ENCODE results near the gene CRISP2. TPM values are rescaled to one million over a fixed set of nuclear protein-coding genes. Genes with fewer than 3 reads are reported as not detected.

The CRISP2 gene
- total RNA-seq, 1 experiment from 2014 or later: not detected

DNA sequence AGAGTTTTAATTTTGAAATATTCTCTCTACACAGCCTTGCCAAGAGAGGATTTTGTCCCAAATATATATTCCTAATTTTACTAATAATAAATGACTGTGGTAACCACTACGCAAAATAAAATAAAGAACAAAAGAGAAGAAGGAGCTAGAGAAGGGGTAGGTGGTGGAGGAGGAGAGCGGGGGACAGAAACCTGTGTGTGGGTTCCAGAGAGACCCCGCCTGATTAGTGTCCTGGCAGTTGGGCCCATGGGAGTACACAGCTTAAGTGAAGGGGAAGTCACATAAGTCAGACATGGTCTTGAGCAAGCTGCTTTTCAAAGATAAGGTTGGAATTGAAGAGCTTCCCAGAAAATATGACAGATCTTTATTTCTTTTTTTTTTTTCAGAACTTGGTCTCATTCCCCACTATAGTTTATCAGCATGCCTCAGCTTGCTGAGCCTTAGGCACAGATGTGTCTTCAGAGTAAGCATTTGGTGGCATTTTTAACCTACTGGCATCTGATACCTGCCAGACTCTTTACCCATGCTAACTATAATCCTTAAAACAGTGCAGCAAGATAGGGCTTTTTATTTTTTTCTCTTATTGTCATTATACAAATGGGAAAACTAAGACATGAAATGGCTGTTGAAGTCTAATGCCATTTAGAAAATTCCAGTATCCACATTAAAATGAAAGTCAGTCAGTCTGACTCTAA is 67.1 kb downstream of the CRISP2 start:
- no peaks in the 10 kb centered on the region for H3K9me3 ChIP-seq (ENCODE audit: low read depth, low read length, poor library complexity, severe bottlenecking)
- no peak overlapping the region for H3K4me3 ChIP-seq (ENCODE audit: low read depth, low read length, poor library complexity, severe bottlenecking)
- H3K4me1 ChIP-seq (ENCODE audit: insufficient read depth, low read length, poor library complexity, severe bottlenecking): no peaks in the 10 kb centered on the region
- DNase-seq (ENCODE audit: low spot score): no peak
- H3K36me3 ChIP-seq (ENCODE audit: insufficient read depth, low read length, poor library complexity, severe bottlenecking): no peaks in the 10 kb centered on the region
- ChIA-PET POLR2A (ENCODE audit: low non-redundant PET) (no interaction called here), CTCF (no interaction called here)
- no TSS peak for BruUV-seq (replicated peaks)
- TF ChIP-seq, protein P1, sequence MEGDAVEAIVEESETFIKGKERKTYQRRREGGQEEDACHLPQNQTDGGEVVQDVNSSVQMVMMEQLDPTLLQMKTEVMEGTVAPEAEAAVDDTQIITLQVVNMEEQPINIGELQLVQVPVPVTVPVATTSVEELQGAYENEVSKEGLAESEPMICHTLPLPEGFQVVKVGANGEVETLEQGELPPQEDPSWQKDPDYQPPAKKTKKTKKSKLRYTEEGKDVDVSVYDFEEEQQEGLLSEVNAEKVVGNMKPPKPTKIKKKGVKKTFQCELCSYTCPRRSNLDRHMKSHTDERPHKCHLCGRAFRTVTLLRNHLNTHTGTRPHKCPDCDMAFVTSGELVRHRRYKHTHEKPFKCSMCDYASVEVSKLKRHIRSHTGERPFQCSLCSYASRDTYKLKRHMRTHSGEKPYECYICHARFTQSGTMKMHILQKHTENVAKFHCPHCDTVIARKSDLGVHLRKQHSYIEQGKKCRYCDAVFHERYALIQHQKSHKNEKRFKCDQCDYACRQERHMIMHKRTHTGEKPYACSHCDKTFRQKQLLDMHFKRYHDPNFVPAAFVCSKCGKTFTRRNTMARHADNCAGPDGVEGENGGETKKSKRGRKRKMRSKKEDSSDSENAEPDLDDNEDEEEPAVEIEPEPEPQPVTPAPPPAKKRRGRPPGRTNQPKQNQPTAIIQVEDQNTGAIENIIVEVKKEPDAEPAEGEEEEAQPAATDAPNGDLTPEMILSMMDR (conservative IDR thresholded peaks at IDR 0.05; ENCODE audit: low read depth, low read length): no peak
- no peak for TF ChIP-seq EZH2 (IDR thresholded peaks at IDR 0.05; ENCODE audit: borderline replicate concordance, low read depth, low read length, poor library complexity, severe bottlenecking)
- H3K27ac ChIP-seq (ENCODE audit: low read depth, low read length, poor library complexity, severe bottlenecking): no peak overlapping the region
- intact Hi-C loops (cut with micrococcal nuclease; ENCODE audit: unreplicated experiment): no loop called here
- peaks cover 12% of the 10 kb centered on the region for H3K27me3 ChIP-seq (replicated peaks; ENCODE audit: insufficient read depth, low read depth, low read length, poor library complexity)

DNA sequence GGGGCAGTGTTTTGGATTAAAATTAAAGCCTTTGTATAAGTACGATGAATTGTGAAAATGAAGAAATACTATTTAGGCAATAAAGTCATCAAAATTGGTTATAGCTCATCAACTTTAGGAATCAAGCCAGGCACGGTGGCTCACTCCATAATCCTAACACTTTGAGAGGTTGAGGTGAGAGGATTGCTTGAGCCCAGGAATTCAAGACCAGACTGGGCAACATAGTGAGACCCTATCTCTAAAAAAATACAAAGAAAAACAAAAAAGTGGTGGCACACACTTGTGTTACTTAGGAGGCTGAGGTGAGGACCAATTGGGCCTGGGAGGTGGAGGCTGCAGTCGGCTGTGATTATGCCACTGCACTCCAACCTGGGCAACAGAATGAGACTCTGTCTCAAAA is 68.2 kb downstream of the CRISP2 start:
- ChIA-PET CTCF (no interaction called here), POLR2A (ENCODE audit: low non-redundant PET) (no interaction called here)
- no peak overlapping the region for H3K4me3 ChIP-seq (ENCODE audit: low read depth, low read length, poor library complexity, severe bottlenecking)
- DNase-seq (ENCODE audit: low spot score): no peak
- BruUV-seq (replicated peaks): no TSS peak
- peaks cover 18% of the 10 kb centered on the region for H3K27me3 ChIP-seq (replicated peaks; ENCODE audit: insufficient read depth, low read depth, low read length, poor library complexity)
- intact Hi-C loops (cut with micrococcal nuclease; ENCODE audit: unreplicated experiment): no loop called here
- no peak overlapping the region for H3K27ac ChIP-seq (ENCODE audit: low read depth, low read length, poor library complexity, severe bottlenecking)
- no peaks in the 10 kb centered on the region for H3K9me3 ChIP-seq (ENCODE audit: low read depth, low read length, poor library complexity, severe bottlenecking)
- no peaks in the 10 kb centered on the region for H3K4me1 ChIP-seq (ENCODE audit: insufficient read depth, low read length, poor library complexity, severe bottlenecking)
- H3K36me3 ChIP-seq (ENCODE audit: insufficient read depth, low read length, poor library complexity, severe bottlenecking): no peaks in the 10 kb centered on the region
- TF ChIP-seq, protein P1 (conservative IDR thresholded peaks at IDR 0.05; ENCODE audit: low read depth, low read length): no peak
- TF ChIP-seq EZH2 (IDR thresholded peaks at IDR 0.05; ENCODE audit: borderline replicate concordance, low read depth, low read length, poor library complexity, severe bottlenecking): no peak

Other genes starting within 250 kb of the CRISP2 start
- not detected in 2 replicates for gene GLYATL3, start 213.6 kb downstream of the CRISP2 start, total RNA-seq (2021)
- 9.7 and 11.7 TPM in 2 replicates for gene C6orf141, start 162.9 kb downstream of the CRISP2 start, total RNA-seq (2021)
- not detected in 2 replicates for gene RHAG, start 76.7 kb downstream of the CRISP2 start, total RNA-seq (2021)
- gene CRISP3, start 30.8 kb upstream of the CRISP2 start, total RNA-seq (2021): not detected in 2 replicates
- not detected in 2 replicates for gene PGK2, start 73.7 kb upstream of the CRISP2 start, total RNA-seq (2021)
- gene CRISP1, start 153.0 kb upstream of the CRISP2 start, total RNA-seq (2021): not detected in 2 replicates